Measurements from ENCODE around the gene FYN. TPM values are rescaled to one million over a fixed set of nuclear protein-coding genes. Genes with fewer than 3 reads are reported as not detected.
A peak's percentile ranks its signal among the peaks of the same experiment; 100 is the strongest.

Gene FYN
- total and polyA plus RNA-seq, 9 of the 15 experiments (the other 6 are each of a cell fraction or from before 2014, with no cell fraction given): 2.9 to 22.1 (median 11.4) TPM

- no peak for TF ChIP-seq NR4A1 (CRISPR knock-in tag; IDR thresholded peaks at IDR 0.05)
- no peak for TF ChIP-seq NR4A1 (tag; IDR thresholded peaks at IDR 0.05)
These were observed 11.8 kb downstream of the FYN start (continued) for GRCh38 chr6:111861431-111861885.

GRCh38 chr6:111858347-111858746, 14.9 kb downstream of the FYN start:
- peak; percentile 55; the same call in 1 of the 2 replicates for TF ChIP-seq GABPA (tag; conservative IDR thresholded peaks at IDR 0.05; ENCODE audit: low read depth)
- TF ChIP-seq ZNF212 (CRISPR knock-in tag; IDR thresholded peaks at IDR 0.05): no peak
- no peak for TF ChIP-seq NR2C2 (CRISPR knock-in tag; IDR thresholded peaks at IDR 0.05)
- TF ChIP-seq NR2C2 (tag; IDR thresholded peaks at IDR 0.05): peak; percentile 54; the same call in 1 of the 2 replicates
- no peak for TF ChIP-seq NR2C1 (IDR thresholded peaks at IDR 0.05)
- peak; percentile 58 for TF ChIP-seq NR2C1 (tag; IDR thresholded peaks at IDR 0.05)
- ATAC-seq: no peak
- intact Hi-C loops (cut with micrococcal nuclease): no loop called here
- Histone ChIP-seq H3K9ac (ENCODE audit: insufficient read depth in 1 of 2, low read depth in 2 of 2, low read length in 2 of 2) (no peak overlapping the region), H3K36me3 (ENCODE audit: control insufficient read depth, insufficient read depth, low read length) (no peaks in the 10 kb centered on the region), H3K9me3 (replicated peaks; ENCODE audit: control insufficient read depth, insufficient read depth, low read depth, low read length) (no peaks in the 10 kb centered on the region), H3K4me3 (no peak overlapping the region), H4K20me1 (replicated peaks; ENCODE audit: control insufficient read depth, insufficient read depth, low read length) (0 out of 2 replicates have a peak, but pooled peaks cover 4% of the 10 kb centered on the region), H3K4me2 (ENCODE audit: insufficient read depth, low read length) (no peak overlapping the region), H3K9me1 (ENCODE audit: control insufficient read depth, insufficient read depth, low read length) (no peaks in the 10 kb centered on the region), H3K27me3 (ENCODE audit: control insufficient read depth in 2 of 2, insufficient read depth in 2 of 2, low read length in 2 of 2) (peaks cover 0 to 26% of the 10 kb centered on the region in 2 experiments; a peak in 3 of 5 replicates), H3K27ac (ENCODE audit: extremely low read depth, low read depth, low read length) (no peak overlapping the region), H3K4me1 (replicated peaks in 1 of 2; ENCODE audit: control insufficient read depth in 2 of 2, insufficient read depth in 2 of 2, low read length in 2 of 2) (peaks cover 0 to 3% of the 10 kb centered on the region in 2 experiments; a peak in 1 of 5 replicates), H3K79me2 (ENCODE audit: control insufficient read depth, insufficient read depth, low read length) (no peaks in the 10 kb centered on the region), H2AFZ (ENCODE audit: low read depth, low read length) (no peak overlapping the region)
- in situ Hi-C loops (cut with MboI): no loop called here
- BruUV-seq (replicated peaks): no TSS peak
- 5% methylated on average over 3 of the region's 3 CpGs for WGBS (ENCODE audit: insufficient coverage, low coverage, missing lambda C conversion rate)
- DNase-seq (ENCODE audit: extremely low read depth in 1 of 4, low spot score in 3 of 4): no peak
- ChIA-PET CTCF (ENCODE audit: low intra/inter-chr PET ratio) (no interaction called here), POLR2A (interaction anchor here (0.6 to 1.7 kb wide), 4 partner anchors 9 to 53 kb away, joined by 3 to 5 read pairs (median 4); no protein-coding TSS in a partner anchor)
- peak; percentile 15 for FAIRE-seq

Measured in K562 (cell line).